HEK293 (cell line): ENCODE data around the gene NELL1.

Experiments
- HOXC10 ChIP-seq: sonication (generic); formaldehyde crosslinking; IDR thresholded peaks from 2 replicates; pipeline ENCODE4 v1.8.1; 2023; ENCODE audit warnings: mild to moderate bottlenecking, missing genetic modification reagents
- PBX3 ChIP-seq: sonication (generic); formaldehyde crosslinking; IDR thresholded peaks from 2 replicates; pipeline ENCODE4 v1.8.1; 2022; ENCODE audit warnings: mild to moderate bottlenecking, moderate library complexity, missing genetic modification reagents
- YY1 ChIP-seq: fragments of 450-650 bp; formaldehyde crosslinking; IDR thresholded peaks from 2 replicates; pipeline ENCODE4 v1.5.1; 2018; ENCODE audit warnings: missing biosample characterization, missing genetic modification characterization
- ZFP41 ChIP-seq: fragments of 450-650 bp; formaldehyde crosslinking; IDR thresholded peaks from 2 replicates; pipeline ENCODE4 v1.5.1; 2016; ENCODE audit warnings: missing biosample characterization, missing genetic modification characterization, borderline replicate concordance
- ZNF704 ChIP-seq: fragments of 450-650 bp; formaldehyde crosslinking; IDR thresholded peaks from 2 replicates; pipeline ENCODE4 v1.5.1; 2016; ENCODE audit warnings: missing biosample characterization, missing genetic modification characterization

DNA sequence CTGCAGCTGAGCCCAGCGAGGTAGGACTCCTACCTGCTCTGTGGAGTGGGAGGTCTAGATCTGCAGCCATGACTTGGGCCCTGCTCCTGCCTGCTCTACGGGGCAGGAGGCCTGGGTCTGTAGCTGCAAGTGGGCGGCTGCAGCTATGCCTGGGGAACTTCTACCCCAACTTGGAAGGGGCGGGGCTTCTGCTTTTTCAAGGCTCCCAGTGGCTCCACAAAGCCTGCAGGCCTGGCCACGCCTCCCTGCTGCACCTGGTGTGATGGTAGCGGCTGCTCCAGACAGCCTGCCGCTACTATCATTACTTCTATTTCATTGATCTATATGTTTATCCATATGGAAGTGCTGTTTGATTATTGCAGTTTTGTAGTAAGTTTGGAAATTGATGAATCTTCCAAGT is 121.2 kb downstream of the NELL1 start:
- TF ChIP-seq ZNF704 (tag by site-specific recombination) (no peak), PBX3 (CRISPR knock-in tag) (no peak), YY1 (tag by site-specific recombination) (no peak), HOXC10 (CRISPR knock-in tag) (no peak), ZFP41 (tag by site-specific recombination) (no peak)
